AG04449 (cell line): ENCODE results near the gene SNRPE.

Experiments
- CTCF ChIA-PET: fragments of 350-600 bp; formaldehyde crosslinking; extraction: SDS; loops from one replicate; lab custom pipeline; 2021; ENCODE audit warnings: antibody characterized with exemption; lab: Yijun Ruan, JAX
- POLR2A ChIA-PET: fragments of 400-600, 350-600 bp; formaldehyde crosslinking; extraction: SDS; loops from one replicate; lab custom pipeline; 2020; ENCODE audit warnings: antibody characterized with exemption, inconsistent platforms; lab: Yijun Ruan, JAX
- DNase-seq: peaks from one replicate; pipeline ENCODE4 v3.0.0-alpha.2; 2010; ENCODE audit warnings: low read depth, low spot score
- H3K4me3 ChIP-seq: 2 replicates; pipeline ENCODE4 v1.5.1; 2011; ENCODE audit warnings: low read depth, mild to moderate bottlenecking, control low read depth, low read length
- CTCF ChIP-seq: IDR thresholded peaks from one replicate; pipeline ENCODE4 v1.5.1; 2011; ENCODE audit warnings: mild to moderate bottlenecking, moderate library complexity, low read length, control low read depth, inconsistent platforms; ENCODE audit not compliant: insufficient read depth; ENCODE audit errors: missing control alignments

SNRPE gene

GRCh38 chr1:203906932-203907331, 45.5 kb downstream of the SNRPE start:
- ChIA-PET CTCF (interaction anchor here (0.9 kb wide), 1 partner anchor 20 kb away, joined by 3 read pairs; no protein-coding TSS in a partner anchor), POLR2A (no interaction called here)
- TF ChIP-seq CTCF, result no peak
- DNase-seq, result peak; percentile 77
- no peak overlapping the region for H3K4me3 ChIP-seq

GRCh38 chr1:203907901-203908300, 46.5 kb downstream of the SNRPE start:
- DNase-seq, result no peak
- no peak overlapping the region for H3K4me3 ChIP-seq
- ChIA-PET POLR2A (interaction anchor here (0.6 kb wide), 1 partner anchor 8 kb away, joined by 4 read pairs; no protein-coding TSS in a partner anchor), CTCF (interaction anchor here (0.9 to 1.2 kb wide), 3 partner anchors 21 to 38 kb away, joined by 3 to 5 read pairs (median 3); no protein-coding TSS in a partner anchor)
- no peak for TF ChIP-seq CTCF

GRCh38 chr1:203911806-203912205, 50.4 kb downstream of the SNRPE start:
- ChIA-PET CTCF (interaction anchor here (1.0 kb wide), 1 partner anchor 218 kb away, joined by 3 read pairs; no protein-coding TSS in a partner anchor), POLR2A (no interaction called here)
- no peak overlapping the region for H3K4me3 ChIP-seq
- no peak for TF ChIP-seq CTCF
- no peak for DNase-seq

GRCh38 chr1:203913073-203913521, 51.7 kb downstream of the SNRPE start:
- ChIA-PET CTCF (interaction anchor here (1.2 to 2.6 kb wide), 2 partner anchors 12 to 215 kb away, joined by 4 to 13 read pairs; no protein-coding TSS in a partner anchor), POLR2A (no interaction called here)
- DNase-seq, result no peak
- TF ChIP-seq CTCF, result no peak
- no peak overlapping the region for H3K4me3 ChIP-seq

GRCh38 chr1:203914292-203914691, 52.9 kb downstream of the SNRPE start:
- DNase-seq, result no peak
- TF ChIP-seq CTCF, result no peak
- H3K4me3 ChIP-seq, result no peak overlapping the region
- POLR2A ChIA-PET, result no interaction called here
- CTCF ChIA-PET, result interaction anchor here (0.9 to 2.6 kb wide), 3 partner anchors 13 to 214 kb away, joined by 3 to 13 read pairs (median 4); no protein-coding TSS in a partner anchor

GRCh38 chr1:203915811-203916210, 54.4 kb downstream of the SNRPE start:
- ChIA-PET CTCF (interaction anchor here (1.0 to 2.6 kb wide), 2 partner anchors 10 to 213 kb away, joined by 3 to 13 read pairs; no protein-coding TSS in a partner anchor), POLR2A (interaction anchor here (0.6 to 0.7 kb wide), 2 partner anchors 8 to 32 kb away, joined by 4 to 5 read pairs; no protein-coding TSS in a partner anchor)
- H3K4me3 ChIP-seq, result no peak overlapping the region
- TF ChIP-seq CTCF, result no peak
- no peak for DNase-seq
